ENCODE data around the gene CCDC149.

Gene CCDC149

GRCh38 chr4:24863799-24864198 lies 49.0 kb downstream of the CCDC149 start:
- Histone ChIP-seq H3K9me3 (ENCODE audit: low read length) (no peaks in the 10 kb centered on the region), H3K27me3 (ENCODE audit: insufficient read depth, low read length) (no peaks in the 10 kb centered on the region), H3K79me2 (ENCODE audit: insufficient read depth, low read length) (no peaks in the 10 kb centered on the region)

GRCh38 chr4:24862073-24862751 lies 50.6 kb downstream of the CCDC149 start:
- no peaks in the 10 kb centered on the region for H4K20me1 ChIP-seq (ENCODE audit: insufficient read depth, low read length)
- no peaks in the 10 kb centered on the region for H3K9me2 ChIP-seq (ENCODE audit: low read depth, low read length)
- no peaks in the 10 kb centered on the region for H3K4me1 ChIP-seq (ENCODE audit: insufficient read depth, low read length, severe bottlenecking)
- H3F3A ChIP-seq (ENCODE audit: insufficient read depth, low read length) = no peaks in the 10 kb centered on the region
- H3K4me2 ChIP-seq (ENCODE audit: low read length) = no peak overlapping the region
- no peaks in the 10 kb centered on the region for H3K9me3 ChIP-seq (ENCODE audit: low read length)
- H3K9ac ChIP-seq (ENCODE audit: low read length) = no peak overlapping the region
- no peak for TF ChIP-seq EZH2 (IDR thresholded peaks at IDR 0.05; ENCODE audit: borderline replicate concordance, low read length)
- no peak for TF ChIP-seq CTCF (IDR thresholded peaks at IDR 0.05; ENCODE audit: low read length)
- no peaks in the 10 kb centered on the region for H3K27me3 ChIP-seq (ENCODE audit: insufficient read depth, low read length)
- no peak overlapping the region for H3K4me3 ChIP-seq (ENCODE audit: low read depth, low read length, poor library complexity, severe bottlenecking)
- no peaks in the 10 kb centered on the region for H3K79me2 ChIP-seq (ENCODE audit: insufficient read depth, low read length)
- H3K36me3 ChIP-seq (ENCODE audit: insufficient read depth, low read length) = no peaks in the 10 kb centered on the region; the same call in 1 of the 2 replicates
- H3K27ac ChIP-seq (ENCODE audit: low read depth, low read length, poor library complexity, severe bottlenecking) = no peak overlapping the region
- no peak overlapping the region for H2AFZ ChIP-seq (ENCODE audit: low read length)

More at GRCh38 chr4:24863799-24864198, 49.0 kb downstream of the CCDC149 start:
- Histone ChIP-seq H2AFZ (ENCODE audit: low read length) (no peak overlapping the region), H3F3A (ENCODE audit: insufficient read depth, low read length) (no peaks in the 10 kb centered on the region), H3K4me1 (ENCODE audit: insufficient read depth, low read length, severe bottlenecking) (no peaks in the 10 kb centered on the region), H3K36me3 (ENCODE audit: insufficient read depth, low read length) (no peaks in the 10 kb centered on the region; the same call in 1 of the 2 replicates), H3K4me3 (ENCODE audit: low read depth, low read length, poor library complexity, severe bottlenecking) (no peak overlapping the region), H3K9me2 (ENCODE audit: low read depth, low read length) (no peaks in the 10 kb centered on the region), H3K9ac (ENCODE audit: low read length) (no peak overlapping the region), H3K4me2 (ENCODE audit: low read length) (no peak overlapping the region), H4K20me1 (ENCODE audit: insufficient read depth, low read length) (no peaks in the 10 kb centered on the region), H3K27ac (ENCODE audit: low read depth, low read length, poor library complexity, severe bottlenecking) (no peak overlapping the region)
- TF ChIP-seq EZH2 (IDR thresholded peaks at IDR 0.05; ENCODE audit: borderline replicate concordance, low read length) (no peak), CTCF (IDR thresholded peaks at IDR 0.05; ENCODE audit: low read length) (no peak)

- H4K20me1 ChIP-seq (ENCODE audit: insufficient read depth, low read length) = no peaks in the 10 kb centered on the region
- H3K4me1 ChIP-seq (ENCODE audit: insufficient read depth, low read length, severe bottlenecking) = no peaks in the 10 kb centered on the region
- H3F3A ChIP-seq (ENCODE audit: insufficient read depth, low read length) = no peaks in the 10 kb centered on the region
- no peaks in the 10 kb centered on the region for H3K79me2 ChIP-seq (ENCODE audit: insufficient read depth, low read length)
- H3K9me2 ChIP-seq (ENCODE audit: low read depth, low read length) = no peaks in the 10 kb centered on the region
- no peaks in the 10 kb centered on the region for H3K27me3 ChIP-seq (ENCODE audit: insufficient read depth, low read length)
- H2AFZ ChIP-seq (ENCODE audit: low read length) = no peak overlapping the region
- H3K4me3 ChIP-seq (ENCODE audit: low read depth, low read length, poor library complexity, severe bottlenecking) = no peak overlapping the region
- H3K36me3 ChIP-seq (ENCODE audit: insufficient read depth, low read length) = no peaks in the 10 kb centered on the region
- H3K9me3 ChIP-seq (ENCODE audit: low read length) = no peaks in the 10 kb centered on the region
- H3K27ac ChIP-seq (ENCODE audit: low read depth, low read length, poor library complexity, severe bottlenecking) = no peak overlapping the region
- no peak overlapping the region for H3K9ac ChIP-seq (ENCODE audit: low read length)
- no peak overlapping the region for H3K4me2 ChIP-seq (ENCODE audit: low read length)
- no peak for TF ChIP-seq EZH2 (IDR thresholded peaks at IDR 0.05; ENCODE audit: borderline replicate concordance, low read length)
- TF ChIP-seq CTCF (IDR thresholded peaks at IDR 0.05; ENCODE audit: low read length) = no peak
Measured at GRCh38 chr4:24858550-24858949, 54.3 kb downstream of the CCDC149 start.
